ENCODE data around the gene EBF3.

DNA sequence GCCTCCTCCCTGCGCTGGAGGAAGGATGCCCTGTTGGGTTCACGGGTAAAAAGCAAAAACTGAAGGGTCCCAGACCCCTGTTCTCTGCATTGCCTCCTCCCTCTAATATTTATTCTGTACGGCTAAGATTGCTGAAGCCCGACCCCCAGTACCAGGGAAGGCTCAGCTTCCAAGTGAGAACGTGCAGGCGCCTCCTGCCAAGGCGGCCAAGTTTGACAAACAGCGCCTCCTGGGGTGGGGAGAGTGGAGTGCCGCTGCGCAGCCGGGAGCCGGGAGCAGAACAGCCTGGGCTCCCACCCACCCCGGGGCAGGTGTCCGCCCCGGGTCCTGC, 4.7 kb upstream of the EBF3 start:
- TF ChIP-seq ZZZ3 (IDR thresholded peaks at IDR 0.05) (no peak), ZFX (CRISPR knock-in tag; IDR thresholded peaks at IDR 0.05) (no peak), KLF16 (IDR thresholded peaks at IDR 0.05) (no peak), JUN (IDR thresholded peaks at IDR 0.05; ENCODE audit: borderline replicate concordance, low read depth, low read length) (no peak), JUN (CRISPR knock-in tag; IDR thresholded peaks at IDR 0.05; ENCODE audit: borderline replicate concordance) (no peak), SPI1 (IDR thresholded peaks at IDR 0.05; ENCODE audit: borderline replicate concordance, low read depth, low read length) (no peak)
- TF ChIP-seq, protein P1, sequence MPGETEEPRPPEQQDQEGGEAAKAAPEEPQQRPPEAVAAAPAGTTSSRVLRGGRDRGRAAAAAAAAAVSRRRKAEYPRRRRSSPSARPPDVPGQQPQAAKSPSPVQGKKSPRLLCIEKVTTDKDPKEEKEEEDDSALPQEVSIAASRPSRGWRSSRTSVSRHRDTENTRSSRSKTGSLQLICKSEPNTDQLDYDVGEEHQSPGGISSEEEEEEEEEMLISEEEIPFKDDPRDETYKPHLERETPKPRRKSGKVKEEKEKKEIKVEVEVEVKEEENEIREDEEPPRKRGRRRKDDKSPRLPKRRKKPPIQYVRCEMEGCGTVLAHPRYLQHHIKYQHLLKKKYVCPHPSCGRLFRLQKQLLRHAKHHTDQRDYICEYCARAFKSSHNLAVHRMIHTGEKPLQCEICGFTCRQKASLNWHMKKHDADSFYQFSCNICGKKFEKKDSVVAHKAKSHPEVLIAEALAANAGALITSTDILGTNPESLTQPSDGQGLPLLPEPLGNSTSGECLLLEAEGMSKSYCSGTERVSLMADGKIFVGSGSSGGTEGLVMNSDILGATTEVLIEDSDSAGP (CRISPR knock-in tag; IDR thresholded peaks at IDR 0.05), result no peak
